Measurements from ENCODE around the gene SLC52A1.
"Not testable (repeated sequence)": the region's sequence is repeated elsewhere in the genome, so short reads cannot be mapped to it uniquely, and the experiment has no call there.

The SLC52A1 gene

GRCh38 chr17:5030168-5030567 is 5.1 kb downstream of the SLC52A1 start:
- not testable (repeated sequence) for DNase-seq

GRCh38 chr17:5027916-5028315 is 7.3 kb downstream of the SLC52A1 start:
- DNase-seq: no peak

GRCh38 chr17:5027299-5027698 is 7.9 kb downstream of the SLC52A1 start:
- no peak for DNase-seq

GRCh38 chr17:5024604-5025003 is 10.6 kb downstream of the SLC52A1 start:
- no peak for DNase-seq

GRCh38 chr17:5023588-5024147 is 11.6 kb downstream of the SLC52A1 start:
- no peak for DNase-seq

- DNase-seq: no peak
These were observed 13.0 kb downstream of the SLC52A1 start for GRCh38 chr17:5022171-5022711.

GRCh38 chr17:5020502-5021023 is 14.7 kb downstream of the SLC52A1 start:
- no peak for DNase-seq

- no peak for DNase-seq
These were observed 15.7 kb downstream of the SLC52A1 start for GRCh38 chr17:5019475-5019956.

- DNase-seq: no peak
These were observed 20.9 kb downstream of the SLC52A1 start for GRCh38 chr17:5014357-5014756.

GRCh38 chr17:5011928-5012327 is 23.3 kb downstream of the SLC52A1 start:
- no peak for DNase-seq

GRCh38 chr17:5003214-5003867 is 31.9 kb downstream of the SLC52A1 start:
- no peak for DNase-seq

GRCh38 chr17:5002121-5002788 is 33.0 kb downstream of the SLC52A1 start:
- no peak for DNase-seq

GRCh38 chr17:5000237-5000639 is 35.0 kb downstream of the SLC52A1 start:
- DNase-seq: no peak

GRCh38 chr17:4999430-5000093 is 35.7 kb downstream of the SLC52A1 start:
- no peak for DNase-seq

GRCh38 chr17:4998732-4999429 is 36.3 kb downstream of the SLC52A1 start:
- DNase-seq: no peak

GRCh38 chr17:4998027-4998731 is 37.0 kb downstream of the SLC52A1 start:
- DNase-seq: no peak

GRCh38 chr17:4997302-4998026 is 37.8 kb downstream of the SLC52A1 start, which contains the start of the genes INCA1 and KIF1C:
Gene INCA1 (minus strand): TSS chr17:4997522. CDS start chr17:4994437, 3,085 bp downstream.
Gene KIF1C (plus strand): TSS chr17:4997950. CDS start chr17:5000247, 2,297 bp downstream.
- DNase-seq: peak; percentile 28

GRCh38 chr17:4994081-4994595 is 41.1 kb downstream of the SLC52A1 start:
- DNase-seq: no peak

- DNase-seq: no peak
These were observed 47.3 kb downstream of the SLC52A1 start for GRCh38 chr17:4987767-4988567.

All from KG1 (cell line).